Activated naive CD8-positive, alpha-beta T cell treated with anti-CD3 and anti-CD28 coated beads for 36 hours (primary cell): Measurements from ENCODE around the gene PIK3R2. TPM values are rescaled to one million over a fixed set of nuclear protein-coding genes. Genes with fewer than 3 reads are reported as not detected.

ENCODE experiments used
- DNase-seq: peaks from one replicate; pipeline ENCODE4 v3.0.0; 2021
- H3K27ac Mint-ChIP-seq: one replicate; pipeline ENCODE4 v1.8.0; 2022; ENCODE audit warnings: mild to moderate bottlenecking, moderate library complexity, mixed read lengths
- H3K27me3 Mint-ChIP-seq: one replicate; pipeline ENCODE4 v1.8.0; 2022; ENCODE audit warnings: mild to moderate bottlenecking, mixed read lengths
- H3K36me3 Mint-ChIP-seq: one replicate; pipeline ENCODE4 v1.8.0; 2021; ENCODE audit warnings: mild to moderate bottlenecking, mixed read lengths
- H3K4me1 Mint-ChIP-seq: one replicate; pipeline ENCODE4 v1.8.0; 2021; ENCODE audit warnings: mixed read lengths
- H3K4me3 Mint-ChIP-seq: one replicate; pipeline ENCODE4 v1.8.0; 2022; ENCODE audit warnings: mild to moderate bottlenecking, moderate library complexity, mixed read lengths
- H3K9me3 Mint-ChIP-seq: one replicate; pipeline ENCODE4 v1.8.0; 2022; ENCODE audit warnings: mixed read lengths
- total RNA-seq, 2 experiments: library from RNA; stranded (reverse); gene quantifications; one replicate each; pipeline ENCODE4 v1.2.3, GENCODE V29; 2021

Gene PIK3R2
- total RNA-seq, 2 experiments from 2014 or later, result 18.5 to 21.1 TPM

DNA sequence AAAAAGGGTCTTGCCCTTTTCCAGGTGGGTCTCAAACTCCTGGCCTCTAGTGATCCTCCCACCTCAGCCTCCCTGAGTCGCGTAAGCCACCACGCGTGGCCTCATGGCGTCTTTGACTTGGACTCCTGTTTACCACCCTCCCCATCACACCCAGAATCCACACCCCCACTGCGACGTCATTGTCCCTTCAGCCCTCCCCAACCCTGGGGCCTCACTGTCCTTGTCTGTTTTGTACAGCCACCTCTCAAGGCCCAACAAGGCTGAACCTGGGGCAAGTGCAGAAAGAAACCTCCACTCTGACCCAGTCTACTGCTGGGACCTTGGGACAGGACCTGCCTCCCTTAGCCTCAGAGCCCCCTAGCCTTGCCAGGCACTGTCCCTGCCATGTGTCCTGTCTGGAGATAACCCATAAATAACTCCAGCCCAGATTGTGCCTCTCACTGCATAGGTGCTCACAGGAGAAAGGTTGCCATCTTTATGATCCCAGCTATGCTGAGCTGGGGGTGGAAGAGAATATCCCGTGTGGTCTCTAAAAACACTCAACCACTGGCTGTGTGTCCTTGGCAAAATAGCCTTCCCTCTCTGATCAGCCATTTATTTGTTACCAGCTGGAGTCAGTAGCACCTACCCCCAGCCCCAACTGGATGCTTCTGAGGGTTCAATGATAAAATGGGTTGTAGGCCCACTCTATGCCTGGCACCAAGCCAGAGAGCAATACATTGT, 18.8 kb downstream of the PIK3R2 start:
- DNase-seq, result no peak
- Mint-ChIP-seq H3K4me3 (no peak overlapping the region), H3K9me3 (no peaks in the 10 kb centered on the region), H3K36me3 (peaks cover 17% of the 10 kb centered on the region), H3K27me3 (no peaks in the 10 kb centered on the region), H3K4me1 (peaks cover 15% of the 10 kb centered on the region), H3K27ac (peak overlapping the region; percentile 61)

DNA sequence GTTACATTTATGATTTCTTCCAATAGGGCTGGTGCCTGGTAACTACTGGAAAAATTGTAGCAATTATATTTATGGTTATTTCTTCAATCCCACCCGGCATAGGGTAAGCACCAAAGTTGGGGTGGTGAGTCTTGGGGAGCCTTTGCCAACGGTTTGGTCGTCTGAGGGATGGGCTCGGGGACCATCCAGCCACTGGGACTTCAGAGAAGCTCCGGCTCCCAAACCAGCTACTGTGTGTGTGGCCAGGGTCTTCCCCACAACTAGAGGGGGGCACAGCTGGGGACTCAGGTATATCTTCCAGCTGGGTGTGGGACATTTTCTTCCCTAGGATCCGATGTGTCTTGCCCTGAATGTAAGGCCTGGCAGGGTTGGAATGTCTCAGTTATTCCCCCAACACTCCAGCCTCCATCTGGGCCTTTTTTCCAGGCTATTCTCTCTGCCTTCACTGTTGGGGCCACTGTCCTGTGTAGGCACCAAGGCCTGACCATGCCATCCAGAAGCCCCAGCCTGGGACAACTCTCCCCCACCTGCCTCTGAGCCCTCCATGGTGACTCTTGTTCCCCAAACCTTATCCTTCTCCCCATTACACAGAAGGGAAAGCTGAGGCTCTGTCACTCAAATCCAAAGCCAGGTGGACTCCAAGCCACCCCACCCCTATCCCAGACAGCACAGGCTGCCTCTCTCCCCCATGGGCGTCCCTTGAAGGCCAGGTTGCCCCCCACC, 19.5 kb downstream of the PIK3R2 start:
- peaks cover 19% of the 10 kb centered on the region for H3K36me3 Mint-ChIP-seq
- DNase-seq, result no peak
- H3K4me3 Mint-ChIP-seq, result peak overlapping the region; percentile 42
- no peaks in the 10 kb centered on the region for H3K9me3 Mint-ChIP-seq
- H3K4me1 Mint-ChIP-seq, result peaks cover 15% of the 10 kb centered on the region
- peak overlapping the region; percentile 68 for H3K27ac Mint-ChIP-seq
- H3K27me3 Mint-ChIP-seq, result no peaks in the 10 kb centered on the region

- Mint-ChIP-seq H3K27me3 (no peaks in the 10 kb centered on the region), H3K9me3 (no peaks in the 10 kb centered on the region), H3K4me1 (peaks cover 15% of the 10 kb centered on the region), H3K27ac (peak overlapping the region; percentile 75), H3K4me3 (peak overlapping the region; percentile 83), H3K36me3 (peaks cover 17% of the 10 kb centered on the region)
- DNase-seq, result no peak
Observed at GRCh38 chr19:18173054-18173571, 20.1 kb downstream of the PIK3R2 start.

- peaks cover 15% of the 10 kb centered on the region for H3K4me1 Mint-ChIP-seq
- no peaks in the 10 kb centered on the region for H3K27me3 Mint-ChIP-seq
- peak; percentile 70 for DNase-seq
- H3K36me3 Mint-ChIP-seq, result peaks cover 18% of the 10 kb centered on the region
- no peaks in the 10 kb centered on the region for H3K9me3 Mint-ChIP-seq
- H3K4me3 Mint-ChIP-seq, result peak within 1 kb of the TSS; percentile 83
- H3K27ac Mint-ChIP-seq, result peak within 1 kb of the TSS; percentile 75
Observed at GRCh38 chr19:18173572-18174288, 20.8 kb downstream of the PIK3R2 start, which contains the start of gene IFI30. Gene IFI30 (plus strand): TSS chr19:18173813. CDS start chr19:18173842, 29 bp downstream.

GRCh38 chr19:18174983-18175382, 22.0 kb downstream of the PIK3R2 start:
- H3K36me3 Mint-ChIP-seq, result peaks cover 18% of the 10 kb centered on the region
- H3K4me1 Mint-ChIP-seq, result peaks cover 15% of the 10 kb centered on the region
- H3K9me3 Mint-ChIP-seq, result no peaks in the 10 kb centered on the region
- no peak overlapping the region for H3K27ac Mint-ChIP-seq
- no peaks in the 10 kb centered on the region for H3K27me3 Mint-ChIP-seq
- no peak for DNase-seq
- H3K4me3 Mint-ChIP-seq, result peak overlapping the region; percentile 83

- no peaks in the 10 kb centered on the region for H3K27me3 Mint-ChIP-seq
- H3K27ac Mint-ChIP-seq, result no peak overlapping the region
- no peak overlapping the region for H3K4me3 Mint-ChIP-seq
- peaks cover 11% of the 10 kb centered on the region for H3K36me3 Mint-ChIP-seq
- no peak for DNase-seq
- peaks cover 15% of the 10 kb centered on the region for H3K4me1 Mint-ChIP-seq
- H3K9me3 Mint-ChIP-seq, result no peaks in the 10 kb centered on the region
Observed at GRCh38 chr19:18176367-18177310, 23.7 kb downstream of the PIK3R2 start.

- Mint-ChIP-seq H3K36me3 (peaks cover 8% of the 10 kb centered on the region), H3K27ac (no peak overlapping the region), H3K27me3 (no peaks in the 10 kb centered on the region), H3K4me1 (no peaks in the 10 kb centered on the region), H3K4me3 (no peak overlapping the region), H3K9me3 (no peaks in the 10 kb centered on the region)
- DNase-seq, result no peak
Observed at GRCh38 chr19:18179957-18180356, 27.0 kb downstream of the PIK3R2 start.

- no peak for DNase-seq
- H3K9me3 Mint-ChIP-seq, result no peaks in the 10 kb centered on the region
- H3K4me3 Mint-ChIP-seq, result no peak overlapping the region
Observed at GRCh38 chr19:18183529-18183928, 30.6 kb downstream of the PIK3R2 start.

GRCh38 chr19:18185538-18185937, 32.6 kb downstream of the PIK3R2 start:
- H3K4me1 Mint-ChIP-seq, result no peaks in the 10 kb centered on the region

More at GRCh38 chr19:18183529-18183928, 30.6 kb downstream of the PIK3R2 start:
- Mint-ChIP-seq H3K36me3 (no peaks in the 10 kb centered on the region), H3K27me3 (peaks cover 3% of the 10 kb centered on the region), H3K27ac (no peak overlapping the region), H3K4me1 (no peaks in the 10 kb centered on the region)

DNA sequence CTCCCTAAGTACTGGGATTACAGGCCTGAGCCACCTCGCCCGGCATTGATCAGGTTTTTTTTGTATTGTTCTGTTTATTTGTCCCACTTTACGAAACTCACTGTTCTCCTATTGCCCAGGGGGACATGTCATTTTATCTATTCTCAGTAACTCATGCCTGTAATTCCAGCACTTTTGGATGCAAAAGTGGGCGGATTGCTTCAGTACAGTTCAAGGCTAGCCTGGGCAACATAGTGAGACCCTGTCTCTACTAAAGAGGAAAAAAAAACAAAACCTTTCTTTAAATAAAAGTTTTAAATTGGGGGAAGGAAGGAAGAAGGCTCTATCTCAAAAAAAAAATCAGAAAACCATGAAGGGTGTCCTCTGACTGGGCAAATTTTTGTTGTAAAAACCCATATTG, 37.3 kb downstream of the PIK3R2 start:
- Mint-ChIP-seq H3K27me3 (peaks cover 7% of the 10 kb centered on the region), H3K4me1 (peaks cover 17% of the 10 kb centered on the region), H3K27ac (no peak overlapping the region), H3K36me3 (peaks cover 2% of the 10 kb centered on the region), H3K9me3 (no peaks in the 10 kb centered on the region), H3K4me3 (no peak overlapping the region)
- no peak for DNase-seq

More at GRCh38 chr19:18185538-18185937, 32.6 kb downstream of the PIK3R2 start:
- no peaks in the 10 kb centered on the region for H3K36me3 Mint-ChIP-seq
- no peak overlapping the region for H3K4me3 Mint-ChIP-seq
- no peak overlapping the region for H3K27ac Mint-ChIP-seq
- no peak for DNase-seq
- H3K27me3 Mint-ChIP-seq, result peaks cover 3% of the 10 kb centered on the region
- no peaks in the 10 kb centered on the region for H3K9me3 Mint-ChIP-seq

GRCh38 chr19:18191640-18192062, 38.7 kb downstream of the PIK3R2 start:
- H3K27ac Mint-ChIP-seq, result peak overlapping the region; percentile 82
- peaks cover 4% of the 10 kb centered on the region for H3K27me3 Mint-ChIP-seq
- H3K36me3 Mint-ChIP-seq, result peaks cover 2% of the 10 kb centered on the region
- H3K9me3 Mint-ChIP-seq, result no peaks in the 10 kb centered on the region
- peak overlapping the region; percentile 86 for H3K4me3 Mint-ChIP-seq
- H3K4me1 Mint-ChIP-seq, result peaks cover 17% of the 10 kb centered on the region
- DNase-seq, result no peak

DNA sequence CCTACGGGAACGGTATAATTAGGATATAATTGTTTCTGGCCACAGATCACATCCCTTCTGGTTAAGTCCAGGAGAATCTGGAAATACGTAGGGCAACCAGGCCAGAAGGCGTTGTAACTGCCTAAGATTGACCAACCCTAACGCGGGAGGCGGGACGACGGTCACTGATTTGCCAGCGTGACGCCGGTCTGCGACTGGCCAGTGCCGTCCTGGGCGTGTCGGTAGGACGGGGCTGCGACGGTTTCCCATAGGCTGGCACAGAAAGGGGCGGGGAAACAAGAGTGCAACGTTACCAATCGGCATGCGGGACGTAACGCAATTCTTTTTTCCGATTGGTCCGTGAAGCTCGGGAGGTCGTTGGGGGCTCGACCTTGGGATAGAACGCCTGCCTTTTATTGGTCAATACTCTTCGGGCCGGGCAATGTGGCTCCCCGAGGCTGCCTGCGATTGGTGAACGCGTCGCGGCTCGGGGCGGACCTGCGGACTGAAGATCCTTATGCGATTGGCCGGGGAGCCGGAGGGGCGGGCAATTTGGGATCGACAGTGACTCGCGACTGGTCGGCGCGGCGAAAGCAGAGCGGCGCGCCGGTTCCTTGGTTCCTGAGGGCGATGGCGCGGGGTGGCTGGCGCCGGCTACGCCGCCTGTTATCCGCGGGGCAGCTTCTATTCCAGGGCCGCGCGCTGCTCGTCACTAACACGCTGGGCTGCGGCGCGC, 39.9 kb downstream of the PIK3R2 start, which contains the start of gene MPV17L2:
MPV17L2 (plus strand) TSS at position 546 of the 715 bp plus-strand sequence; CDS start at position 610, 64 bp downstream.
- DNase-seq, result peak; percentile 99
- Mint-ChIP-seq H3K27ac (peak within 1 kb of the TSS; percentile 82), H3K36me3 (peaks cover 2% of the 10 kb centered on the region), H3K4me3 (peak within 1 kb of the TSS; percentile 86), H3K27me3 (peaks cover 4% of the 10 kb centered on the region), H3K9me3 (no peaks in the 10 kb centered on the region), H3K4me1 (peaks cover 17% of the 10 kb centered on the region)

DNA sequence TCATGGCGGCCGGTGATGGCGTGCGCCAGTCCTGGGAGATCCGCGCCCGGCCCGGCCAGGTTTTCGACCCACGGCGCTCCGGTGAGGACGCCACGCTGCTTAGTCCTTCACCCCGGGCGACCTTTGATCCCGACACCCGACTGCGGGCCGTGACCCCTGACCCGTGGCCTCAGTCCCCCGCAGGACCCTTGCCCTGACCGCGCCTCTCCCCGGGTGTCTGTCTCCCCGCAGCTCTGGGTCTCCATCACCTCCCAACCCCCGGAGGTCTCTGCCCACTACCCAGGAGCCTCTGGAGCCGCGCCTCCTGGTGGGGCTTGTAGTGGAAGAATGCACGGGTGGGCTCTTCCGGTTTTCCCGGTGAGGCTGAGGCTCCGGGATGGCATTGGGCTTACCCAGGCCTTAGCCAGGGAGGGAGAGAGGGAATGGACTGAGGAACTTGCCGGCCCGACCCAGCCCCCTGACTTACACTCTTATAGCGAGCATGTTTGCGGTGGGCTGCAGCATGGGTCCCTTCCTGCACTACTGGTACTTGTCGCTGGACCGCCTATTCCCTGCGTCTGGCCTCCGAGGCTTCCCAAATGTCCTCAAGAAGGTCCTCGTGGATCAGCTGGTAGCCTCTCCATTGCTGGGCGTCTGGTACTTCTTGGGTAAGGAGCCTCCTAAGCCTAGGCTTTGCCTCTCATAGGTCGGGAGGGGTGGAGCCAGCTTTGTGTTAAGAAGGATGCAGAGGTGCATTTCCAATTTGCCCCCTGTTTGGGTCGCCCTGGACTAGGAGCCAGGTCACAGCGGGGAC, 40.6 kb downstream of the PIK3R2 start:
- no peaks in the 10 kb centered on the region for H3K9me3 Mint-ChIP-seq
- H3K4me1 Mint-ChIP-seq, result peaks cover 17% of the 10 kb centered on the region
- DNase-seq, result no peak
- H3K27me3 Mint-ChIP-seq, result peaks cover 4% of the 10 kb centered on the region
- H3K4me3 Mint-ChIP-seq, result peak overlapping the region; percentile 86
- peaks cover 8% of the 10 kb centered on the region for H3K36me3 Mint-ChIP-seq
- peak overlapping the region; percentile 82 for H3K27ac Mint-ChIP-seq
